Femur (tissue), 1 donor: ENCODE data around the gene ANKLE1.

Source experiments
- DNase-seq: peaks from one replicate; pipeline ENCODE4 v3.0.0-alpha.2; 2017

Gene ANKLE1

DNA sequence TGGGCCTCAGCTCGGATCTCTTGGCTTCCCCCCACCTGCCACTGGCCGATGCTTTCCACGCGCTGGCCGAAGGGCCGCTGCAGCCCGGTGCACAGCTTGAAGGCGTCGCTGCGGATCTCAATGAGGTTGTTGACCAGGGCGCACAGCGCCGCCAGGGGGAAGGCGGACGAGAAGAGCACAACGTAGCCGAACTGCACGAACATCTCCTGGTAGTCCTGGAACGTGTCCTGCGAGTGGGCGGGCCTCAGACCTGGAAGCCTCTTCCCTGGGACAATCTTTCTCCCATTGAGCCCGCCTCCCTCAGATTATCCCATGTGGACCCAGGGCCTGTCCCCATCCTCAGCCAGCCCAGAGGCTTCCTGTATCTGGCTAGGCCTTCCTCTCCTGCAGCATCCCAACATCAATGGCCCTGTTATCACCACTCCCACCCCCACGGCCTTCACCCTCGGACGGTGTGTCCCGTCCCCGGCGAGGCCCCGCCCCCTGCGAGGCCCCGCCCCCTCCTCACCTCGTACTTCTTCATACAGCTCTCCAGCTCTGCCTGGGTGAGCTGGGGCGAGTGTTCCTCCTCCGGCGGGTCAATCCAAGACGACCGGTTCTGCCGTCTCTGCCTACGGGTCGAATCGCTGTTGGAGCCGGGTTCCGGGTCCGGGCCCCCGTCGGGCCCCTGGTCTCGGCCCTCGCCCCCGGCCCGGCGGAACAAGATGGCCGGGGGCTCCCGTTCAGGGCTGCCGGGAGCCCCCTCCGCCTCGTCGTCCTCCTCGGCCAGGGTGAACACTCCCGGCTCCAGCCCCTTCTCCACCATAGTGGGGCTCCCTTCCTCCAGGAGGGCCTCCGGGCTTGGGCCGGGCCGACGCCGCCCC, 46.2 kb downstream of the ANKLE1 start:
- DNase-seq: peak; percentile 78

DNA sequence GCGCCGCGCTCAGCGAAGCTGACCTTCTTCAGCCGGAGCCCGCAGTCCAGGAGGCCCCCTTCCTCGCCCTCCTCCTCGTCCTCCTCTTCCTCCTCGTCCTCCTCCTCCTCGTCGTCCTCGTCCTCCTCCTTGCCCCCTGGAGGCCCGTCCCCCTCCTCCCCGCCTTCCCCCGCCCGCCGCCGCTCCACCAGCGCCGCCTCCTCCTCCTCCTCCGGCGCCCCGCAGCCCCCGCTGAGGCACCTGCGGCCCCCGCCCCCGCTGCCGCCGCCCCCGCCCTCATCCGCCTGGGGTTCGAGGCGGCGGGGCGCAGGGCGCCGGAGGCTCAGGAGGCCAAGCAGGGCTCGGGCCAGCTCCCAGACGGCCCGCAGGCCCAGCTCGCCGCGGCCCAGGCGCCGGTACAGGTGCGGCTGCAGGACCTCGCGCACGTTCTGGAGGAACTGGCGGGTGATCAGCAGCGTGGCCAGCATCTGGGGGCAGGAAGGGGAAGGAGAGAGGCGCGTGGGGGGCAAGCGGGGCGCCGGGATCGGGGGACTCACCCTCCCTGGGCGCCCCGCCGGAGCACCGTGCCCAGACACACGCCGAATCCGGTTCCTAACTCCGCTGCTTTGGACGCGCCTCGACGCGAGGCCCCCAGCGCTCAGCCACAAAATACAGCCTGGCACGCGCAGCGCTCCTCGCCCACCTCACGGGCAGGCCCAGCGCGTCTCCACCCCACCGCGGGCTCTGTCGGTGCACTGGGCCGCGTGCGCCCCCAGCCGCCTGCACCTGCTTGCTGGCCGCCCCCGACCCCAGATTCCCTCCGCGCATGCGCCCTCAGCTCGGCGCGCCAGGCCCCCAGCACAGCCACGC, 47.0 kb downstream of the ANKLE1 start:
- no peak for DNase-seq

- no peak for DNase-seq
These were observed 47.9 kb downstream of the ANKLE1 start for GRCh38 chr19:17329366-17330261.

- DNase-seq: no peak
These were observed 48.8 kb downstream of the ANKLE1 start for GRCh38 chr19:17330262-17331044.

GRCh38 chr19:17331045-17331558, 49.4 kb downstream of the ANKLE1 start:
- no peak for DNase-seq

DNA sequence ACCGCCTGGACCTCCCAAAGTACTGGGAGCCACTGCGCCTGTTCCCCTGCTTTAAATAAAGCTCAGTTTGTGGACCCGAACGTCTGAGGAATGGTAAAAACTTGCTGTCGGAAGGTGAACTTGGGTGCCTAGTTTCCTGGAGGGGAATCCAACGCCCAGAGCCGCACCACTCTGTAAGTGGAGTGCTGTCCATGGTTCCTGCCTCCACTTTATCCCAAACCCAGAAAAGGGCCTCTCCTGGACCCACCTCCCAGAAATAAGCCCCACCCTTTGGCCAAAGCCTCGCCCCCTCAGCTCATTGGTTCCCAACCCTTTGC, 50.6 kb downstream of the ANKLE1 start:
- DNase-seq: no peak

GRCh38 chr19:17332677-17333581, 51.2 kb downstream of the ANKLE1 start:
- DNase-seq: peak; percentile 37

- peak; percentile 58 for DNase-seq
These were observed 52.1 kb downstream of the ANKLE1 start for GRCh38 chr19:17333611-17334413.

DNA sequence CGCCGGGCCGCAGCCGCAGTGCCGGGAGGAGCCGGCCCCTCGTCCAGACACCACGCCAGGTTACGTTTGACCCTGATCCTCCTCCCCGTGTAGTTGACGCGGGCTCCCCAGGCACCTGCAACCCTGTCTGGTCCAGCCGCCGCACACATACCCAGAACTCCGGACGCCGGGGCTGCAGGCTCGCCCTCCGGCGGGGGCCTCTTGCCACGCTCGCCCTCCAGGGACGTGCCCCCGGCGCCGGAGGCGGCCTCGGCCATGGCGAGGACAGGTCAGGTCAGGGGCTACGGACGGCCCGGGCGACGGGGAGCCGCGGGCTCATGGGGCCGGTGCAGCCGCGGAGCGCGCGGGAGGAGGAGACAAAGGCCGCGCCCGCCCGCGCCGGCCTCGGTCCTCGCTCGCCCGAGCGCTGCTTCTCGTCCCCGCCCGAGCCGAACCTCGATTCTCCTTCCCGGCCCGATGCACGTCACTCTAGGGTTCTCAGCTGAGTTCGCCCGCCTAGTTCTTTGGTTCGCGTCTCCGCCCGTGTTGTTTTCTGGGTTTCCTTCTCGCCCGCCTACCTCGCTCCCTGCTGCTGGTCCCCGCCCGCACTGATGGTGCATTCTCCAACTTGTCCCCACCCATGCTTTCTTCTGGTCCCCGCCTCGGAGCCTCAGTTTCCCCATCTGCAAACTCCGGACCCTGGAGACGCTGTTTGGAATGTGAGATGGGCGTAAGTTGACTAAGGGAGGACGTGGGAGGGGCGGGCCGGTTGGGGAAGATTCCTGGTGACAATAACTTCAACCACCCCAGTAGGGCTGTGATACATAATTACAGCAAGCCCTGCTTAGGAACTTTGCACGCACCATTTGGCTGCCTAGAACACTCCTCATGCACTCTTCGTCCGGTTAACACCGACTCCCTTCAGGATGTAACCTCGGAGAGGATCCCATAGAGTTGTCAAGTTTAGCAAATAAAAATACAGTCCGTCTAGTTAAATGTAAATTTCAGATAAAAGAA, 53.0 kb downstream of the ANKLE1 start, which contains the start of gene ANO8:
TSS of gene ANO8 (minus strand) at position 442 of the 996 bp plus-strand sequence. CDS start at position 257, 185 bp downstream.
- DNase-seq: peak; percentile 97

DNA sequence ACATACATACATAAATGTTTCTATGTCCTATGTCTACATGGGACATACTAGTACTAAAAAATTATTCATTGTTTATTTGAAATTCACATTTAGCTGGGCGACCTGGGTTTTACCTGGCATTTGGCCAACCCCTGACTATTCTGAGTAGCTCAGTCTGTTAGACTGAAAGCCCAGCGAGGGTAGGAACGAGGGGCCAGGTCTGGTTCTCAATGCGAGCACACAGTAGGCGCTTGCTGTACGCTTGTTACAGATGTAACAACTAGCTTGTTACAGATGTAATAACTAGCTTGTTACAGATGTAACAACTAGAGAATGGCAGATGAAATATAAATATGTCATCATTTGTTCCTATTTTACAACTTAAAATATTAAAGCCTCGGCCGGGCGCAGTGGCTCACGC, 53.9 kb downstream of the ANKLE1 start:
- no peak for DNase-seq
